GM19023 (cell line): ENCODE measurements around the gene LALBA.
"Not testable (repeated sequence)": the region's sequence is repeated elsewhere in the genome, so short reads cannot be mapped to it uniquely, and the experiment has no call there.

Source experiments
- ATAC-seq: cut with Tn5 transposase; IDR thresholded peaks from one replicate; pipeline ENCODE4 v1.9.1; 2021; ENCODE audit warnings: mild to moderate bottlenecking, moderate library complexity; ENCODE audit not compliant: unreplicated experiment

LALBA gene

DNA sequence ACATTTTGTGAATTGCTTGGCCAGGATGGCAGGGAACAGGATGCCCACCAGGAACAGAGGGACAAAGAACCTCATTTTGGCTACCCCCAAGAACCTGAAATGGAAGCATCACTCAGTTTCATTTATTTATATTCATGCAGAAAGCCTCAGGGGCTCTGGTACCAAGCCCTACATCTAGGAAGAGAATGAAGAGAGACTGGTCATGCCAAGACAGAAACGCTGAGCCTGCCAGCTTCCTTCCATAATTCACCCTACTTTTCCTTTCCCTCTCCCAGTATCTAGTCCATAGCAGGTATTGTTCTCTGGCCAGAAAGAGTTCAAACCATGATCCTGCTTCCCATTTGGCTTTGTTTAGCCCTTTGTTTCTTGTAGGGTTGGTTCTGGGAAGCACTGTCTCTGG lies at the start of gene LALBA:
Gene LALBA (minus strand): TSS at position 101 of the 400 bp plus-strand sequence. CDS start 26 bp downstream, at position 75.
- ATAC-seq, result no peak

DNA sequence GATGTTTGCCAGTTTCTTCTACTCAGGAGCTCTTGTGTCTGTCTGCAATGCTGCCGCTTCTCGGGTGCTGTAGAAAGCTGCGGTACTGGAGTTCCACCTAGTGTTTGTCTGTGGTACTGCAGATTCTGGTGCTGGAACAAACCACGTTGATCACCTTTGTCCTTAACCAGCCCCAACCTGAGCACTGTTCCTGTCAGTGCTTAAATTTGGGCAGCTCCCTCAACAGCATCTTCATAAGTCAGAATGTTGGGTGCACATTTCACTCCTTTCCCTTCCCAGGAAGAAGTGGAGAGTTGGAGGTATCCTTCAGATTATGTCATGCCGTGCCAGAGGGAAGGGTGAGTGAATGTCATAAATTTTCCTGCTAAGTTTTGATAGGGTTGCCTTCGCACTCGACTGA lies 48.7 kb upstream of the LALBA start:
- peak; percentile 66 for ATAC-seq

DNA sequence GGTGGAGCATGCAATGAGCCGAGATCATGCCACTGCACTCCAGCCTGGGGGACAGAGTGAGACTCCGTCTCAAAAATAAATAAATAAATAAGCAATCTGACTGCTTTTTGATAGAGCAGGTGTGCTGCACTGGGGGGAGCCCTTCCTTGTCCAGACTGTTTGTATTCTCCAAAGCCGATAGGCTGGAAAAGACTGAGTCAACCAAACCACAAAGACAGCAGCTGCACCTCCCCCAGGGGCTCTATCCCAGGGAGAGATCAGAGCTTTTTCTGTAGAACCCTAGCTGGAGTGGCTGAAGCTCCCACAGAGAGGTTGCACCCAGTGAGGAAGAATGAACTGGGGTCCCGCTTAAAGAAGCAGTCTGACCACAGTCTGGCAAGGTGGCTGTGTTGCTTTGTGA lies 45.8 kb upstream of the LALBA start:
- ATAC-seq, result no peak

DNA sequence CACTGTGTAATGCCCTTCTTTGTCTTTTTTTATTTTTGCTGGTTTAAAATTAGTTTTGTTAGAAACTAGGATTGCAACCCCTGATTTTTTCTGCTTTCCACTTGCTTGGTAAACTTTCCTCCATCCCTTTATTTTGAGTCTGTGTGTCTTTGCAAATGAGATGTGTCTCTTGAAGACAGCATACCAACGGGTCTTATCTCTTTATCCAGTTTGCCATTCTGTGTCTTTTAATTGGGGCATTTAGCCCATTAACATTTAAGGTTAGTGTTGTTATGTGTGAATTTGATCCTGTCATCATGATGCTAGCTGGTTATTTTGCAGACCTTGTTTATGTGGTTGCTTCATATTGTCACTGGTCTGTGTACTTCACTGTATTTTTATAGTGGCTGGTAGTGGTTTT lies 43.5 kb upstream of the LALBA start:
- ATAC-seq, result no peak

DNA sequence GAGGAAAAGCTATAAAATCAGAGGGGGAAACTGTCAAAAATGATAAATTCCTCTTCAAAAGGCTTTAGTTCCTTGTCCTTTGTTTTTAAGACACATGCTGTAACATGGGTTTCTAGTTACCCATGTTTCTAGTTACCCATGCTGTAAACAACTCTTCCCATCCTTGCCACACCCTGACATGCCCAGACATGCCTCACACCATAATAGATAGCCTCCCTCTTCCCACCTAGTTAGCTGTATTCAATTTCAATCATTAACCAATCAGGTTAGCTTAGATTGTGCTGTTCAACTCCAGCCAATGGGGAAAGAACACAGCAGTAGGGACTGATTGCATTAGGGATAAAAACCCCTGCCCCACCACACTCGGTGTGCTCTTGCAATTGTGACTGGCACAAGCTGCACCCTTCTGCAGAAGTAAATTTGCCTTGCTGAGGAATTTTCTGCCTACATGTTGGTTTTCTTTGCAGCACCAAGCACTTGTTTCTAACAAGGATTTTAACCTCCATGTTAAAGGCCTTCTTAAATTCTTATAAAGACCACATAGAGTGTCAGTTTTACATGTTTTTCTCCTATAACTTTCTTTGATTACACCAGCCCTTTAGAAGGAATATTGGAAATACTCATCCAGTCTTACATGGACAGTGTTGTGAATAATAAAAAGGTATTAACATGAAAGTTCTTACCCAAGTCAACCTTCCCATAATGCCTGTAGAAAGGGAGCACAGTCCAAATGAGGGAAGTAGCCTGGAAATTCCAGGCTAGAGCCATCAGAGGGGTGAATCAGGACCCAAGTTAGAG lies 32.5 kb upstream of the LALBA start:
- ATAC-seq, result no peak

DNA sequence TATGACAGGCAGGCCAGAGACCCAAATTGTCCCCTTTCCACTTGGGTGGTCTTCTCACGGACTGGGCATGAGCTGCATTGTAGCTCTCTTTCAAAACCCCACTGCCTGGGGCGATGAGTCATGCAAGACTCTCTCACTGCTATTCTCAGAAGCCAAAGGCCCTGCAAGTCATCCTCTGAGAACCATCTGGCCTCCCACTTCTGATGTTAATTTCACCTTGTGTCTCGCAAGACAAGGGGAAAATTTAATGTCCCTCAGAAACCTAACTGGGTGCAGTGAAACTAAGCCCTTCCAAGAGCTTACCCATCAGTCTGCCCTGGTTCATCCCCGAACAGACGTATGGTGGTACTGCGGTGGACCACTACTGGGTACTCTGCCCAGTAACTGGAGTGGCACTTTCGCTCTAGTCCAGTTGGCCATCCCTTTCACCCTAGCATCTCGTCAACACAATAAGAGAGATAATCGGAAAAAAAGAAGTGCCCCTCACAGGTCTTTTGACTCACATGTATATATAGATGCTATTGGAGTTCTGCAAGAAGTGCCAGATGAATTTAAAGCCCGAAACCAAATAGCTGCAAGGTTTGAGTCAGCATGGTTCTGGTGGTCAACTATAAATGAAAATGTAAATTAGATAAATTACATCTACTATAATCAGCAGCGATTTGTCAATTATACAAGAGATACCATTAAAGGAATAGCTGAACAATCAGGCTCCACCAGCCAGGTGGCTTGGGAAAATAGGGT lies 31.3 kb upstream of the LALBA start:
- peak; percentile 94 for ATAC-seq

DNA sequence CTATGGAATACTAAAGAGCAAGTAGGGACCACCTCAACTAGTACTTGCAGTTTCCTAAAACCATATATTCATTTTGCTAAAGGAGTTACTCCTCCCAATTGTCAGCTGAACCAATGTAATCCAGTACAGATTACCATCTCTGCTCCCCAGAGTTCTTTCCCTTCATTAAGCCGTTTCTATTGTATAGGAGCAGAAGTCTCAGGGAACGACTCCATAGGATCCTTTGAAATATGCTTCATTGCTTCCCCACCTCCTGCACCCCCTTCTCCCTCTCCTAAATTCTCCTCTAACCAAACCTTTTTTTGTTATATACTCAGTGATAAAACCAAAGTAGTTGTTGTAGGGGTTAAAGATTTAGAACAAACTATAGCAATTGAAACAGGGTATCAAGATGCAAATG lies 30.7 kb upstream of the LALBA start:
- ATAC-seq, result no peak

DNA sequence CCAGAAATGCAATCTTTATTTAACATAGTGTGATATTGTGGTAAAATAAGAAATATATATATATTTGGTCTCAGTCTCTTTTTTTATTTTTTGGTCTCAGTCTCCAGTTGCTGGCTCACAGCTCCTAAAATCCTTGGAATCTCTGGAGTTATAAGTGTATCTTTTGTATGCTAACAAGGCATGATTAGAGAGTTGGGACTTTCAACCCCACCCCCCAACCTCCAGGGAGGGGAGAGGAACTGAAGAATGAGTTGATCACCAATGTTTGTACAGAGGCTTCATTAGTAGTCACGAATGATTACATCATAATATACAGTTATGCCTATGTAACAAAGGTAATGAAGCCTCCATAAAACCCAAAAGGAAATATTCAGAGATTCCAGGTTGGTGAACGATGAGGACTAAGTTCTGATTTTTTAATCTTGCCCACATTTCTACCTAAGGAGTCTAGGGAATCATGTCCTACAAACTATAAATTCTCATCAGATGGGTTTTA lies 22.8 kb upstream of the LALBA start:
- no peak for ATAC-seq

DNA sequence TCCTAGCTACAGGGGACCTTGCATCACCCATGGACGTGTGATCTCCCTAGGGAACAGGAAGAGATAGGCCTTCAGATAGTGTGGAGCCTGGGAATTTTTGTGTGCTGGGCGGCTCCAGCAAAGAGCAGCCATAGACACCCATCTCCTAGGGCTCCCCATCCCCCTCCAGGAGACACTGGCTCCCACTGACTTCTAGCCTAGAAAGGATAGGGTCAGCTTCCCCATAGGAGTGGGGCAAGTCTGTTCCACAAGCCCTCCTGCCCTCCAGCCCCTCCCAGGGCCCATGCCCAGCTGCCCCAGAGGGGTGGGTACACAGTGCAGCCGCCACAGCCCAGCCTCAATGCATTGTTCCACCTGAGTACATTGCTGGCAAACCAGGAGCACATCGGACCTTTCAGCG lies 16.5 kb upstream of the LALBA start:
- ATAC-seq, result no peak

DNA sequence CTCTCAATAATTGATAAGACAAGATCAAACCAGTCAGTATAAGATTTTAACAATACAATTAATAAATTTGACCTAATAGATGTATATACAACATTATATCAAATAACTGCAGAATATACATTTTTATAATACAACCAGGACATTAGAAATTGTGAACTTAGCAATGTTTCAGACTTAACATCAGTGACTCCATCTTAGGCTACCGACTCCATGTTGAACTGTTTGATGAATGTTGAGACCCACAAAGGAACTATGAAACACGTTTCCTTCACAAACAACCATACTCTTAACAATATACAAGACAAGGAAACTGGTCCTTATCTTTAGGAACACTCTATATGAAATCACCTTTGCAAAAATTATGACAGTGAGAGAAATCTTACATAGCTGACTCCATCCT lies 13.9 kb upstream of the LALBA start:
- ATAC-seq, result no peak

DNA sequence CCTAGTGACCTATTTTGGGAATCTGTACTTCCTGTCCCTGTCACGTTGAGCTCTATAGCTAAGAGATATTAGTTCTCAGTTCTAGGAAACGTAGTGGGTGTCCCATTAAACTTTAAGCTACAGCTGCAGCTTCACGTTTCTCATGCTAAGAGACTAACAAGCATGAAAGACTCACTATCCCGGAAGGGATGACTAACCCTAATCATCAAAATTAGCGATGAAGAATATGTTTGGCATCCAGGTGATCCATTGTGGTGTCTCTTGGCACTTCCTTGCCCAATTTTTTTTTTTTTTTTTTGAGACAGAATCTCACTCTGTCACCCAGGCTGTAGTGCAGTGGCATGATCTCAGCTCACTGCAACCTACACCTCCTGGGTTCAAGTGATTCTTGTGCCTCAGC lies 11.0 kb upstream of the LALBA start:
- ATAC-seq, result no peak

DNA sequence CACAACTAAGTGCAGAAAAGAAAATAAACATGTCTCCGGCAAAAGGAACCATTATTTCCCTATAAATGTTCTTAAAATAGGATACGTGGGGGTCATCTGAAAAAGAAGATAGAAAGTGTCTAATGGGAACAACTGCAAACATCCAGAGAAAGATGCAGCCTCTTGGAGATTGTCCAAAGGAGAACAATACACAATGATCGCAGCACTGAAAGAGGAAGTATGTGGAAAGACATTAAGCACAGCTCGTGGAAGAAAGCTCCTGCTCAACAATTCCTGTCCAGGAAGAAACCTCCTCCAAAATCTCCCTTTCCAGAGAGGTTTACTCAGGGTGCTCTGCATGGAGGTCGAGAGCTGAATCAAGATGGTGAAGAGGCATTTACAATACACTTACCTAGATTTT lies 2.5 kb upstream of the LALBA start:
- ATAC-seq, result no peak

DNA sequence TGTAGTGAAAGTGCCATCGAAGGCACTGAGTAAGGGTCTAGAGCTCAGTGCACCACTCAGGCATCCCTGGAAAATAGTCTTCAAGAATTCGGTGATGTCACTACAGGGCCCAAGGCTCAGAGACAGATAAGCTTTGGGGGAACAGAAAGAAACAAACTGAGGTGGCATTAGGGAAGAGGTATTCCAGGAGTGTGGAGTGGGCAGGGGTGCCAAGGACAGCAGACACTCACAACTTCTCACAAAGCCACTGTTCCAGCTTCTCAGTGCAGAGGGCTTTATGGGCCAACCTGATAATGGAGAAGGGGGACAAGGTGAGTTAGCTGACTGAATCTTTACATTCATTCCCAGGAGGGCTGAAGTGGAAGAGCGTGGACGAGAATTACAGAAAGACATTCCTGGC lies 2.1 kb downstream of the LALBA start:
- ATAC-seq, result no peak

DNA sequence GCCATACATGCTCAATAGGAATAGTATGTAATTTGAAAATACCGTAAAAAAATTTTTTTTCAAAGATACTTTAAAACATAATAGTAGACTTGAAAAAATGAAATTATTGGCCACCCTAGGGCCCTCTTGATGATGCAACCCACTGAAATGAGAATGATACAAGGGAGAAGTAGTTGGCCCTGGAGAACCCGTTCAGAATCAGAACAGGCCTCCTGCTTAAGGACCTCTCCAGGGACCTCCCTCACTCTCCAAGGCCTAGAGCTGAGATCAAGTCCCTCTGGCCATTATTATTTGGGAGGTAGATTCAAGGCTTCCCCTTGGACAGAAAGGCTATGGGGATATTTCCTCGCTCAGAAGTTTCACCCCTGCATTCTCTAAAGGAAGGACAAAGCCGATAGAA lies 11.9 kb downstream of the LALBA start:
- no peak for ATAC-seq

DNA sequence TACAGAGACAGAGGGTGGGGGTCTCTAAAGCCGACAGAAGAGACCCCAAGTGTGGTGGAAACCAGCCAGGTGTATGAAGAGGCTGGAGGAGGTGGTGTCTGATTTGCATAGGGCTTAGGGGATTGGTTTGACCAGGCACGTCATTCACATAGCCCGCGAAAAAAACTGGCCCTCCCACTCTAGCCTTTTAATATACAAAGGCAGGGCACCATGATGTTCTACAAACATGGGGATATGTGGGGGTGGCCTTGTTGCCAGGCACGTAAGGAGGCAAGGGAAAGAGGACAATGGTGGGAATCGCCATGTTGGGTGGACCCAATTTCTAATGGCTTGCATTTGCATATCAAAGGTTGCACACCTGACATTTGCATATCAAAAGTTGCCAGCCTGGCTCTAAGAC lies 13.2 kb downstream of the LALBA start:
- ATAC-seq, result no peak

DNA sequence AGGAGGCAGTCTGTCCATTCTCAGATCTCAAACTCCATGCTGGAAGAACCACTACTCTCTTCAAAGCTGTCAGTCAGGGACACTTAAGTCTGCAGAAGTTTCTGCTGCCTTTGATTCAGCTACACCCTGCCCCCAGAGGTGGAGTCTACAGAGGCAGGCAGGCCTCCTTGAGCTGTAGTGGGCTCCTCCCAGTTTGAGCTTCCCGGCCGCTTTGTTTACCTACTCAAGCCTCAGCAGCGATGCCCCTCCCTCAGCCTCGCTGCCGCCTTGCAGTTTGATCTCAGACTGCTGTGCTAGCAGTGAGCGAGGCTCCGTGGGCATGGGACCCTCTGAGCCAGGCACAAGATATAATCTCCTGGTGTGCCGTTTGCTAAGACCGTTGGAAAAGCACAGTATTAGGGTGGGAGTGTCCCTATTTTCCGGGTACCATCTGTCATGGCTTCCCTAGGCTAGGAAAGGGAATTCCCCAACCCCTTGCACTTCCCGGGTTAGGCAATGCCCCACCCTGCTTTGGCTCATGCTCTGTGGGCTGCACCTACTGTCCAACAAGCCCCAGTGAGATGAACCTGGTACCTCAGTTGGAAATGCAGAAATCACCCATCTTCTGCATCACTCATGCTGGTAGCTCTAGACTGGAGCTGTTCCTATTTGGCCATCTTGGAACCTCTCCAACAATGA lies 16.0 kb downstream of the LALBA start:
- ATAC-seq, result not testable (repeated sequence)

DNA sequence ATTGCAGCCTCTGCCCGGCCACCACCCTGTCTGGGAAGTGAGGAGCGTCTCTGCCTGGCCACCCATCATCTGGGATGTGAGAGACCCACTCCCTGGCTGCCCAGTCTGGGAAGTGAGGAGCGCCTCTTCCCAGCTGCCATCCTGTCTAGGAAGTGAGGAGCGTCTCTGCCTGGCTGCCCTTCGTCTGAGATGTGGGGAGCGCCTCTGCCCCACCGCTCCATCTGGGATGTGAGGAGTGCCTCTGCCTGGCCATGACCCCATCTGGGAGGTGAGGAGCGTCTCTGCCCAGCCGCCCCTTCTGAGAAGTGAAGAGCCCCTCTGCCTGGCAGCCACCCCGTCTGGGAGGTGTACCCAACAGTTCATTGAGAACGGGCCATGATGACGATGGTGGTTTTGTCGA lies 18.2 kb downstream of the LALBA start:
- ATAC-seq, result not testable (repeated sequence)

DNA sequence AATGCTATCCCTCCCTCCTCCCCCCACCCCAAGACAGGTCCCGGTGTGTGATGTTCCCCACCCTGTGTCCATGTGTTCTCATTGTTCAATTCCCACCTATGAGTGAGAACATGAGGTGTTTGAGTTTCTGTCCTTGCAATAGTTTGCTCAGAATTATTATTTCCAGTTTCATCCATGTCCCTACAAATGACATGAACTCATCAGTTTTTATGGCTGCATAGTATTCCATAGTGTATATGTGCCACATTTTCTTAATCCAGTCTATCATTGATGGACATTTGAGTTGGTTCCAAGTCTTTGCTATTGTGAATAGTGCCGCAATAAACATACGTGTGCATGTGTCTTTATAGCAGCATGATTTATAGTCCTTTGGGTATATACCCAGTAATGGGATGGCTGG lies 22.8 kb downstream of the LALBA start:
- ATAC-seq, result not testable (repeated sequence)

DNA sequence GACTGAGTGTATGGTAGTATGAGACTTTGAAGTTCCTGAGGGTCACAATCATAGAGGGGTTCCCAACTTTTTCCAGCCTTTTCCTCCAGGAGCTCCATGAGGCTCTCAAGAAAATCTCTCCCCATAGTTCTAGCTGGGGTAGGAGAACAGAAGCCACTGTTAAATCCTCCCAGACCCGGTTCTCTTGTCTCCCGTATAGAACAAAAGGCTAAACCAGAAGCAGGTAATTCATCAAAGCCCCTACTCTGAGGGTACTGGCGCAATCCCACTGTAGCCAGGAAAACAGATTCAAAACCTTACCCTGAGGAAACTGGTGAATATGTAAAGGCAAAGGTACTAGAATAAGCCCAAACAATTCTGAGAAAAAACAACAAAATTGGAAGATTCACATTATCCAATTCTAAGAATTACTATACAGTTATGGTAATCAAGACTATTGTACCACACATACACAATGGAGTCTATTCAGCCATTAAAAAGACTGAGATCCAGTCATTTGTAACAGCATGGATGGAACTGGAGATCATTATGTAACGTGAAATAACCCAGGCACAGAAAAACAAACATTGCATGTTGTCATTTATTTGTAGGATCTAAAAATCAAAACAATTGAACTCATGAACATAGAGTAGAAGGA lies 23.9 kb downstream of the LALBA start:
- no peak for ATAC-seq

DNA sequence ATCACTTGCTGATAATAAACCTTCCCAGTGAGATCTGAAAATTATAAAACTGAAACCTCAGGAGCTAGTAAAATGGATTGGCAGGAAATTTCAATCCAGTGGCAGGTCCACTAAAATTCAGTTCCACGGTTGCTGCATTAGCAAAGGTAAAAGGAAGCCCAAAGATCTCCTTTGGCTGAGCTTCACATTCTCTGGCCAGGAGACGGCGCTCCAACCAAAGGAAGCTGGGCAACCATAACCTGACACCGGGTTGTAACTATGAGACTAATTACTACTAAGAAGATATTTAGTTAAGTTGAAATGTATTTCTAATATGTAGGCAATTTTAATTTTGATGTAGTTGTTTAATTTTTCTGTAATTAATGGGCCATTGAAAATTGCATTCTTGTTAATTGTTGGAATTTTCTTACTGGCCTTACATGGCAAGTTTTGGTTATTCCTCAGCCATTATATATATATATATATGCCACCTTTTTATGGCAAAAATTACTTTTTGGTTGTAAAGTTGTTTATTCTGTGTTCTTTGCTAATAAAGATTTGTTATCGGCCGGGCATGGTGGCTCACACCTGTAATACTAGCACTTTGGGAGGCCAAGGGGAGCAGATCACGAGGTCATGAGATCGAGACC lies 27.4 kb downstream of the LALBA start:
- ATAC-seq, result no peak

DNA sequence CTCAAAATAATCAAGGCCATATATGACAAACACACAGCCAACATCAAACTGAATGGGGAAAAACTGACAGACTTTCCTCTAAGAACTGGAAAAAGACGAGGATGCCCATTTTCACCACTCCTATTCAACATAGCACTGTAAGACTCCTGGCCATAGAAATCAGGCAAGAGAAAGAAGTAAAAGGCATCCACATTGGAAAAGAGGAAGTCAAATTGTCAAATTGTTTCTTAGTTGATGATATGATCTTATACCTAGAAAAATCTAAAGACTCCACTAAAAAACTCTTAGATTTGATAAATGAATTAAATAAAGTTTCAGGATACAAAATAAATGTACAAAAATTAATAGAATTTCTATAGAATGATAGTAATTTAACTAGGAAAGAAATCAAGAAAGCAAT lies 33.2 kb downstream of the LALBA start:
- no peak for ATAC-seq
